Sigmoid colon (tissue), 7 donors: ENCODE measurements around the gene RBM47. TPM values are rescaled to one million over a fixed set of nuclear protein-coding genes. Genes with fewer than 3 reads are reported as not detected.
"Not testable (repeated sequence)": the region's sequence is repeated elsewhere in the genome, so short reads cannot be mapped to it uniquely, and the experiment has no call there.

ENCODE experiments used
- DNase-seq: peaks from one replicate; pipeline ENCODE4 v3.0.0-alpha.2; 2019
- H3K27ac ChIP-seq, 4 donors: fragments of 200-600 bp; sonication (generic); one replicate each; pipeline ENCODE4 v1.5.1; 2016 to 2019; ENCODE audit warnings: mild to moderate bottlenecking in 1 of 4
- H3K27me3 ChIP-seq, 3 donors: fragments of 200-600 bp; sonication (generic); one replicate each; pipeline ENCODE4 v1.5.1; 2019; ENCODE audit warnings: mild to moderate bottlenecking in 1 of 3
- H3K36me3 ChIP-seq, 4 donors: fragments of 200-600 bp; sonication (generic); one replicate each; pipeline ENCODE4 v1.5.1; 2016 to 2019
- H3K4me1 ChIP-seq, 4 donors: fragments of 200-600 bp; sonication (generic); one replicate each; pipeline ENCODE4 v1.5.1; 2017 to 2019
- H3K4me3 ChIP-seq, 4 donors: fragments of 200-600 bp; sonication (generic); one replicate each; pipeline ENCODE4 v1.5.1; 2017 to 2019; ENCODE audit warnings: mild to moderate bottlenecking in 2 of 4, moderate library complexity in 1 of 4
- H3K9me3 ChIP-seq, 4 donors: fragments of 200-600 bp in 3 of 4; sonication (generic) in 3 of 4; one replicate each; pipeline versions ENCODE4 v1.5.1 to v1.6.1; 2013 to 2019
- CTCF ChIP-seq, 4 experiments: fragments of 450-650 bp in 3 of 4; fragments of 200-600 bp in 1 of 4; IDR thresholded peaks; one replicate each; pipeline ENCODE4 v1.5.1; 2016 to 2019; ENCODE audit warnings: antibody characterized with exemption in 4 of 4, mild to moderate bottlenecking in 3 of 4, moderate library complexity in 2 of 4
- EP300 ChIP-seq, 4 donors: sonication (generic); formaldehyde crosslinking; IDR thresholded peaks; one replicate each; pipeline ENCODE4 v1.6.1; 2017; ENCODE audit warnings: antibody characterized with exemption in 4 of 4
- POLR2A ChIP-seq, 2 donors: fragments of 450-650 bp; IDR thresholded peaks; one replicate each; pipeline ENCODE4 v1.6.1; 2016; ENCODE audit warnings: antibody characterized with exemption in 2 of 2, mild to moderate bottlenecking in 2 of 2, moderate library complexity in 2 of 2
- POLR2AphosphoS5 ChIP-seq, 4 donors: sonication (generic); formaldehyde crosslinking; IDR thresholded peaks; one replicate each; pipeline ENCODE4 v1.6.1; 2017; ENCODE audit warnings: antibody characterized with exemption in 4 of 4
- WGBS, 2 donors: extraction: QIAGEN DNeasy Blood & Tissue Kit; methylation state at CpG; one replicate each; pipeline ENCODE4 v1.1.7; 2013; 5-methylcytosine and 5-hydroxymethylcytosine counted together
- intact Hi-C: fragments of 100-400 bp; cut with DNase I; formaldehyde crosslinking; loops from one replicate; pipeline ENCODE4 v1.15.1; 2023
- polyA plus RNA-seq, 3 donors: library from polyadenylated mRNA; stranded (reverse); fragments of 200-250 nt; gene quantifications; one replicate each; pipeline ENCODE4 v1.2.3, GENCODE V29; 2013
- total RNA-seq, 4 donors: library from RNA; depleted of rRNA; stranded (reverse); fragments of >200 nt; gene quantifications; one replicate each; pipeline ENCODE4 v1.1.0, GENCODE V29; 2016
- donor health status: healthy with polysubstance abuse.
- donor health status: Bipolar disorder and iron deficiency.
- donor health status: healthy.

RBM47 gene
- total and polyA plus RNA-seq, 7 donors = 7.2 to 148 (median 21.2) TPM

- Histone ChIP-seq H3K4me1 (no peaks in the 10 kb centered on the region), H3K4me3 (no peak overlapping the region), H3K9me3 (no peaks in the 10 kb centered on the region), H3K27ac (no peak overlapping the region), H3K27me3 (no peaks in the 10 kb centered on the region), H3K36me3 (no peaks in the 10 kb centered on the region)
- 93 to 94% methylated on average over 6 of the region's 6 CpGs for WGBS, 2 donors
- intact Hi-C loops = no loop called here
- DNase-seq = no peak
- TF ChIP-seq CTCF (IDR thresholded peaks at IDR 0.05) (no peak), POLR2AphosphoS5 (IDR thresholded peaks at IDR 0.05) (no peak), EP300 (IDR thresholded peaks at IDR 0.05) (no peak), POLR2A (IDR thresholded peaks at IDR 0.05) (no peak)
Measured at GRCh38 chr4:40434126-40434687, 195.5 kb downstream of the RBM47 start.

GRCh38 chr4:40432504-40432903 lies 197.2 kb downstream of the RBM47 start:
- DNase-seq = no peak
- Histone ChIP-seq H3K4me1 (no peaks in the 10 kb centered on the region), H3K27me3 (no peaks in the 10 kb centered on the region), H3K4me3 (no peak overlapping the region), H3K9me3 (no peaks in the 10 kb centered on the region), H3K36me3 (no peaks in the 10 kb centered on the region), H3K27ac (no peak overlapping the region)
- WGBS, 2 donors = 98% methylated on average over 10 of the region's 10 CpGs
- intact Hi-C loops = no loop called here
- TF ChIP-seq POLR2A (IDR thresholded peaks at IDR 0.05) = no peak
- TF ChIP-seq CTCF (IDR thresholded peaks at IDR 0.05) = no peak
- TF ChIP-seq EP300 (IDR thresholded peaks at IDR 0.05) = no peak
- TF ChIP-seq POLR2AphosphoS5 (IDR thresholded peaks at IDR 0.05) = no peak

- H3K9me3 ChIP-seq, H3K27ac ChIP-seq, H3K27me3 ChIP-seq, H3K4me3 ChIP-seq, intact Hi-C loops, DNase-seq, H3K36me3 ChIP-seq, H3K4me1 ChIP-seq: not testable (repeated sequence)
- WGBS, 2 donors = 97% methylated on average over 4 of the region's 4 CpGs
Measured at GRCh38 chr4:40427871-40428270, 201.8 kb downstream of the RBM47 start.

- Histone ChIP-seq H3K4me3 (no peak overlapping the region), H3K27ac (no peak overlapping the region), H3K36me3 (no peaks in the 10 kb centered on the region), H3K9me3 (no peaks in the 10 kb centered on the region), H3K27me3 (no peaks in the 10 kb centered on the region), H3K4me1 (no peaks in the 10 kb centered on the region)
- no peak for DNase-seq
- 68 to 88% methylated on average over 3 of the region's 3 CpGs for WGBS, 2 donors
- TF ChIP-seq CTCF (IDR thresholded peaks at IDR 0.05) (no peak), POLR2A (IDR thresholded peaks at IDR 0.05) (no peak), POLR2AphosphoS5 (IDR thresholded peaks at IDR 0.05) (no peak), EP300 (IDR thresholded peaks at IDR 0.05) (no peak)
- intact Hi-C loops = no loop called here
Measured at GRCh38 chr4:40427128-40427527, 202.5 kb downstream of the RBM47 start.

GRCh38 chr4:40425799-40426574 lies 203.7 kb downstream of the RBM47 start:
- WGBS, 2 donors = 94 to 95% methylated on average over 24 of the region's 24 CpGs
- Histone ChIP-seq H3K4me3 (no peak overlapping the region), H3K27me3 (no peaks in the 10 kb centered on the region), H3K27ac (no peak overlapping the region), H3K9me3 (no peaks in the 10 kb centered on the region), H3K4me1 (no peaks in the 10 kb centered on the region), H3K36me3 (no peaks in the 10 kb centered on the region)
- no peak for DNase-seq
- intact Hi-C loops = no loop called here
- TF ChIP-seq POLR2A (IDR thresholded peaks at IDR 0.05) = no peak
- no peak for TF ChIP-seq POLR2AphosphoS5 (IDR thresholded peaks at IDR 0.05)
- TF ChIP-seq EP300 (IDR thresholded peaks at IDR 0.05) = no peak
- TF ChIP-seq CTCF (IDR thresholded peaks at IDR 0.05) = no peak
